ENCODE measurements around the gene MAT2A. TPM values are rescaled to one million over a fixed set of nuclear protein-coding genes. Genes with fewer than 3 reads are reported as not detected.

The MAT2A gene
- total and polyA plus RNA-seq, 2 of the 8 experiments (the other 6 are each of a cell fraction or from before 2014, with no cell fraction given) = 255 to 307 TPM

- Histone ChIP-seq H3K79me2 (ENCODE audit: control insufficient read depth in 1 of 2, insufficient read depth in 2 of 2, low read length in 2 of 2) (no peaks in the 10 kb centered on the region), H3K4me3 (ENCODE audit: extremely low read depth in 1 of 4, insufficient read depth in 2 of 4, low read depth in 3 of 4, low read length in 4 of 4) (no peak overlapping the region), H3K79me1 (ENCODE audit: low read depth, low read length) (no peaks in the 10 kb centered on the region), H2BK20ac (ENCODE audit: low read length) (no peak overlapping the region), H2BK5ac (ENCODE audit: low read depth, low read length) (no peak overlapping the region; the same call in 1 of the 2 replicates), H3K18ac (ENCODE audit: extremely low read depth, low read length) (no peak overlapping the region), H3K27me3 (replicated peaks in 1 of 4; ENCODE audit: control insufficient read depth in 3 of 4, extremely low read depth in 1 of 4, insufficient read depth in 3 of 4, low read length in 3 of 4) (no peaks in the 10 kb centered on the region), H2BK120ac (replicated peaks; ENCODE audit: low read depth, low read length) (no peak overlapping the region), H3K4ac (replicated peaks; ENCODE audit: insufficient read length, low read depth, low read length) (no peak overlapping the region), H3K23ac (ENCODE audit: insufficient read length) (no peak overlapping the region), H3K4me2 (ENCODE audit: insufficient read depth in 1 of 2, low read depth in 2 of 2, low read length in 2 of 2) (no peak overlapping the region), H4K20me1 (replicated peaks in 1 of 2; ENCODE audit: control insufficient read depth in 1 of 2, insufficient read depth in 2 of 2, low read length in 2 of 2) (no peaks in the 10 kb centered on the region), H2BK12ac (ENCODE audit: low read depth, low read length) (no peak overlapping the region), H3K27ac (ENCODE audit: low read depth, low read length) (no peak overlapping the region), H4K8ac (ENCODE audit: extremely low read depth, insufficient read depth, low read length) (no peak overlapping the region), H3K9me3 (ENCODE audit: insufficient read depth in 2 of 2, low read depth in 1 of 2, low read length in 1 of 2) (no peaks in the 10 kb centered on the region), H3K36me3 (ENCODE audit: control insufficient read depth in 2 of 4, insufficient read depth in 4 of 4, low read length in 3 of 4) (no peaks in the 10 kb centered on the region), H3K56ac (replicated peaks; ENCODE audit: insufficient read length, low read depth, low read length) (no peak overlapping the region), H4K5ac (ENCODE audit: insufficient read length, low read depth, low read length) (no peak overlapping the region), H3K23me2 (ENCODE audit: low read depth, low read length) (no peaks in the 10 kb centered on the region), H3K14ac (ENCODE audit: insufficient read length) (no peak overlapping the region), H3K4me1 (replicated peaks in 1 of 4; ENCODE audit: control insufficient read depth in 3 of 4, insufficient read depth in 4 of 4, low read length in 3 of 4) (no peaks in the 10 kb centered on the region; a peak in 2 of 7 replicates), H2BK15ac (ENCODE audit: low read length) (no peak overlapping the region), H4K91ac (replicated peaks; ENCODE audit: insufficient read length, low read length) (no peak overlapping the region), H2AFZ (ENCODE audit: low read length) (no peak overlapping the region), H2AK5ac (ENCODE audit: low read depth, low read length) (no peak overlapping the region), H3K9ac (replicated peaks in 1 of 4; ENCODE audit: extremely low read depth in 1 of 4, low read depth in 3 of 4, low read length in 3 of 4) (no peak overlapping the region)
- TF ChIP-seq RAD21 (IDR thresholded peaks at IDR 0.05 in 1 of 2, conservative IDR thresholded peaks at IDR 0.05 in 1 of 2; ENCODE audit: low read depth in 2 of 2, low read length in 2 of 2) (peak in 1 of 2 experiments; percentile 17; a peak in 2 of 4 replicates), CHD1 (IDR thresholded peaks at IDR 0.05; ENCODE audit: low read depth, low read length) (no peak)
- ChIA-PET POLR2A (ENCODE audit: partially characterized antibody) (interaction anchor here (0.9 to 3.0 kb wide), 6 partner anchors 10 to 84 kb away, joined by 3 to 11 read pairs (median 4); partner anchors contain the start of gene MAT2A), CTCF (ENCODE audit: partially characterized antibody) (interaction anchor here (0.8 to 3.2 kb wide), 8 partner anchors 31 to 436 kb away, joined by 3 to 15 read pairs (median 4); partner anchors contain the start of gene MAT2A)
- FAIRE-seq (no peak), DNase-seq (ENCODE audit: low read depth in 1 of 2, low spot score in 2 of 2) (no peak)
- 88% methylated on average over 17 of the region's 17 CpGs; no CpG with 5 or more reads in 1 of the 2 experiments for WGBS, 2 experiments (ENCODE audit: extremely low coverage in 1 of 2, insufficient coverage in 1 of 2, insufficient read length in 1 of 2, insufficient replicate concordance in 2 of 2, low coverage in 1 of 2, low lambda C conversion rate in 2 of 2, missing lambda C conversion rate in 1 of 2)
These were observed 35.7 kb upstream of the MAT2A start for GRCh38 chr2:85503168-85503850.

Data from H1 (cell line).